SIG-M5 treated with dmso at 0.1 percent for 504 hours (cell line): ENCODE measurements around the gene DUSP15.

Source experiments
- DNase-seq: peaks from one replicate; lab custom pipeline; 2025; ENCODE audit not compliant: unreplicated experiment; lab: John Stamatoyannopoulos, UW

Gene DUSP15

GRCh38 chr20:31894980-31895675 is 24.8 kb upstream of the DUSP15 start:
- DNase-seq = peak; percentile 80

GRCh38 chr20:31890646-31891045 is 20.3 kb upstream of the DUSP15 start:
- no peak for DNase-seq

- no peak for DNase-seq
These were observed 13.5 kb upstream of the DUSP15 start for GRCh38 chr20:31883829-31884228.

GRCh38 chr20:31881945-31882344 is 11.6 kb upstream of the DUSP15 start:
- no peak for DNase-seq

- peak; percentile 93 for DNase-seq
These were observed 9.0 kb upstream of the DUSP15 start for GRCh38 chr20:31879143-31879987.

GRCh38 chr20:31877684-31878083 is 7.4 kb upstream of the DUSP15 start:
- no peak for DNase-seq

GRCh38 chr20:31875671-31876070 is 5.3 kb upstream of the DUSP15 start:
- no peak for DNase-seq

GRCh38 chr20:31872406-31872805 is 2.1 kb upstream of the DUSP15 start:
- DNase-seq = no peak

- DNase-seq = no peak
These were observed 1.3 kb upstream of the DUSP15 start for GRCh38 chr20:31871618-31871954.

- DNase-seq = no peak
These were observed 645 bp upstream of the DUSP15 start for GRCh38 chr20:31870726-31871617.

GRCh38 chr20:31869673-31869941 is 720 bp downstream of the DUSP15 start:
- no peak for DNase-seq

- no peak for DNase-seq
These were observed 1.3 kb downstream of the DUSP15 start for GRCh38 chr20:31868853-31869672.

GRCh38 chr20:31866221-31866620 is 4.1 kb downstream of the DUSP15 start:
- no peak for DNase-seq

GRCh38 chr20:31864521-31865400 is 5.6 kb downstream of the DUSP15 start:
- DNase-seq = no peak

GRCh38 chr20:31863296-31864085 is 6.8 kb downstream of the DUSP15 start:
- DNase-seq = no peak

- DNase-seq = no peak
These were observed 7.8 kb downstream of the DUSP15 start for GRCh38 chr20:31862506-31862905.

GRCh38 chr20:31862157-31862470 is 8.2 kb downstream of the DUSP15 start:
- DNase-seq = no peak

- peak; percentile 49 for DNase-seq
These were observed 8.8 kb downstream of the DUSP15 start for GRCh38 chr20:31861385-31862156.

GRCh38 chr20:31861135-31861384 is 9.3 kb downstream of the DUSP15 start:
- no peak for DNase-seq
